B cell (primary cell): ENCODE measurements around the gene REL. TPM values are rescaled to one million over a fixed set of nuclear protein-coding genes. Genes with fewer than 3 reads are reported as not detected.

ENCODE experiments used
- ATAC-seq: fragments of 200-7000 bp; cut with Tn5 transposase; one replicate; pipeline ENCODE4 v1.10.0; 2021; ENCODE audit warnings: low read depth, mild to moderate bottlenecking, moderate number of reproducible peaks, moderate library complexity
- CTCF ChIA-PET: fragments of 350-600 bp; sonication (Branson Sonifier 250); formaldehyde crosslinking; loops from one replicate; lab custom pipeline; 2021; ENCODE audit warnings: antibody characterized with exemption, inconsistent platforms; lab: Charles Lee
- POLR2A ChIA-PET: fragments of 350-600 bp; sonication (Branson Sonifier 250); formaldehyde crosslinking; loops from one replicate; lab custom pipeline; 2021; ENCODE audit warnings: antibody characterized with exemption; lab: Charles Lee
- DNase-seq: peaks from one replicate; pipeline ENCODE4 v3.0.0; 2013
- H2AFZ ChIP-seq: 2 replicates; pipeline ENCODE4 v1.6.1; 2012; ENCODE audit warnings: mild to moderate bottlenecking, low read depth, low read length; ENCODE audit not compliant: insufficient read depth, poor library complexity, severe bottlenecking
- H3K27ac ChIP-seq, 2 donors: 1 replicate in 1 of 2; 2 replicates in 1 of 2; pipeline ENCODE4 v1.5.1; 2012 to 2013; ENCODE audit warnings: low read length in 2 of 2, mild to moderate bottlenecking in 2 of 2, moderate library complexity in 1 of 2
- H3K27me3 ChIP-seq, 4 experiments: fragments of 200-600 bp in 1 of 4; sonication (generic) in 1 of 4; replicated peaks in 1 of 4; 1 replicate in 2 of 4; 2 replicates in 2 of 4; pipeline versions ENCODE4 v1.6.1 to v1.7.0; 2013 to 2016; ENCODE audit warnings: low read length in 3 of 4, mild to moderate bottlenecking in 2 of 4, mixed read lengths in 1 of 4, moderate library complexity in 1 of 4; ENCODE audit not compliant: insufficient read depth in 4 of 4, control insufficient read depth in 3 of 4; ENCODE audit errors: control extremely low read depth in 1 of 4
- H3K36me3 ChIP-seq, 2 experiments: replicated peaks in 1 of 2; 1 replicate in 1 of 2; 2 replicates in 1 of 2; pipeline versions ENCODE4 v1.6.1 to v1.7.1; 2013; ENCODE audit warnings: low read length in 1 of 2; ENCODE audit not compliant: insufficient read depth in 2 of 2, control insufficient read depth in 1 of 2; ENCODE audit errors: control extremely low read depth in 1 of 2, extremely low read depth in 1 of 2
- H3K4me1 ChIP-seq, 2 donors: fragments of 200-600 bp in 1 of 2; sonication (generic) in 1 of 2; 1 replicate in 1 of 2; 2 replicates in 1 of 2; pipeline versions ENCODE4 v1.5.1 to v1.6.1; 2013 to 2017; ENCODE audit warnings: low read length in 2 of 2; ENCODE audit not compliant: control insufficient read depth in 2 of 2, insufficient read depth in 2 of 2
- H3K4me2 ChIP-seq: replicated peaks from 2 replicates; pipeline ENCODE3; 2012; ENCODE audit warnings: mild to moderate bottlenecking, low read depth, low read length; ENCODE audit not compliant: poor library complexity, severe bottlenecking
- H3K4me3 ChIP-seq, 5 experiments: fragments of 200-600 bp in 1 of 5; sonication (generic) in 1 of 5; 1 replicate in 3 of 5; 2 replicates in 2 of 5; pipeline versions ENCODE4 v1.5.1 to v1.7.0; 2011 to 2016; ENCODE audit warnings: low read length in 4 of 5, mild to moderate bottlenecking in 4 of 5, low read depth in 2 of 5, control low read depth in 1 of 5, moderate library complexity in 1 of 5; ENCODE audit not compliant: insufficient read depth in 1 of 5; ENCODE audit errors: control extremely low read depth in 1 of 5, extremely low read depth in 1 of 5
- H3K79me2 ChIP-seq: fragments of 200-600 bp; sonication (generic); one replicate; pipeline ENCODE4 v1.6.0; 2016; ENCODE audit warnings: low read length; ENCODE audit not compliant: control insufficient read depth, insufficient read depth
- H3K9ac ChIP-seq: fragments of 200-600 bp; sonication (generic); 2 replicates; pipeline ENCODE4 v1.6.1; 2017; ENCODE audit warnings: mild to moderate bottlenecking, low read length, moderate library complexity
- H3K9me3 ChIP-seq, 3 donors: one replicate each; pipeline versions ENCODE4 v1.6.1 to v1.7.1; 2013; ENCODE audit warnings: low read length in 2 of 3; ENCODE audit not compliant: control insufficient read depth in 2 of 3, insufficient read depth in 1 of 3; ENCODE audit errors: control extremely low read depth in 1 of 3
- H4K20me1 ChIP-seq: 2 replicates; pipeline ENCODE4 v1.6.0; 2012; ENCODE audit warnings: mild to moderate bottlenecking, low read length; ENCODE audit not compliant: insufficient read depth, control insufficient read depth, poor library complexity, severe bottlenecking
- H3K27ac Mint-ChIP-seq: one replicate; pipeline ENCODE4 v1.8.0; 2021; ENCODE audit warnings: mixed read lengths
- H3K27me3 Mint-ChIP-seq: one replicate; pipeline ENCODE4 v1.8.0; 2021; ENCODE audit warnings: mixed read lengths
- H3K4me1 Mint-ChIP-seq: one replicate; pipeline ENCODE4 v1.8.0; 2021; ENCODE audit warnings: mixed read lengths
- H3K4me3 Mint-ChIP-seq: one replicate; pipeline ENCODE4 v1.8.0; 2021; ENCODE audit warnings: mixed read lengths
- H3K9me3 Mint-ChIP-seq: one replicate; pipeline ENCODE4 v1.8.0; 2022; ENCODE audit warnings: mixed read lengths; ENCODE audit not compliant: insufficient read depth
- CTCF ChIP-seq: fragments of 200-600 bp; IDR thresholded peaks from one replicate; pipeline ENCODE4 v1.8.0; 2022; ENCODE audit warnings: antibody characterized with exemption, mild to moderate bottlenecking
- EZH2 ChIP-seq: IDR thresholded peaks from 2 replicates; pipeline ENCODE4 v1.6.1; 2012; ENCODE audit warnings: borderline replicate concordance, low read depth, mild to moderate bottlenecking, moderate library complexity, low read length; ENCODE audit not compliant: insufficient read depth, poor library complexity, severe bottlenecking
- WGBS: methylation state at CpG from one replicate; pipeline ENCODE4 v1.1.5; 2013; ENCODE audit warnings: missing lambda C conversion rate; ENCODE audit not compliant: insufficient coverage; 5-methylcytosine and 5-hydroxymethylcytosine counted together
- intact Hi-C: fragments of 100-400 bp; cut with micrococcal nuclease; formaldehyde crosslinking; loops from one replicate; pipeline ENCODE4 v1.10.0; 2022
- polyA plus RNA-seq: library from polyadenylated mRNA; depleted of rRNA; stranded (reverse); fragments of >200 nt; gene quantifications from 2 replicates; pipeline ENCODE4 v1.2.3, GENCODE V29; 2012
- total RNA-seq, 2 donors: library from RNA; stranded (reverse); fragments of 120-200 nt in 1 of 2; gene quantifications; 1 replicate in 1 of 2; 2 replicates in 1 of 2; pipeline versions ENCODE4 v1.2.3 to v1.2.4, GENCODE V29; 2013 to 2022

Gene REL
- total and polyA plus RNA-seq, 2 donors (not counting 1 experiment from before 2014, with no cell fraction given) = 27.9 to 283 TPM

- Histone ChIP-seq H3K4me2 (no peak overlapping the region), H3K27ac (no peak overlapping the region), H3K36me3 (peaks cover 0 to 10% of the 10 kb centered on the region in 2 experiments), H2AFZ (no peak overlapping the region), H3K79me2 (no peaks in the 10 kb centered on the region), H3K4me1 (no peaks in the 10 kb centered on the region), H4K20me1 (no peaks in the 10 kb centered on the region), H3K9ac (no peak overlapping the region), H3K27me3 (no peaks in the 10 kb centered on the region), H3K4me3 (no peak overlapping the region), H3K9me3 (peaks cover 0 to 5% (median 0%) of the 10 kb centered on the region in 3 donors)
- DNase-seq = no peak
- WGBS = 100% methylated on average over 1 of the region's 4 CpGs
- no peak for TF ChIP-seq EZH2
- no peak for TF ChIP-seq CTCF
- POLR2A ChIA-PET = no interaction called here
- intact Hi-C loops = no loop called here
- H3K9me3 Mint-ChIP-seq = no peaks in the 10 kb centered on the region
- CTCF ChIA-PET = interaction anchor here (0.7 kb wide), 1 partner anchor 304 kb away, joined by 4 read pairs; no protein-coding TSS in a partner anchor
- ATAC-seq = no peak
- H3K4me1 Mint-ChIP-seq = peaks cover 6% of the 10 kb centered on the region
- H3K27me3 Mint-ChIP-seq = no peaks in the 10 kb centered on the region
- H3K4me3 Mint-ChIP-seq = no peak overlapping the region
- no peak overlapping the region for H3K27ac Mint-ChIP-seq
These were observed 65.7 kb downstream of the REL start for GRCh38 chr2:60947056-60947455.

- Histone ChIP-seq H3K4me1 (no peaks in the 10 kb centered on the region), H3K4me2 (no peak overlapping the region), H3K9ac (no peak overlapping the region), H3K9me3 (peaks cover 0 to 5% (median 1%) of the 10 kb centered on the region in 3 donors), H3K27ac (no peak overlapping the region), H2AFZ (no peak overlapping the region), H3K79me2 (no peaks in the 10 kb centered on the region), H3K27me3 (no peaks in the 10 kb centered on the region), H3K4me3 (no peak overlapping the region), H4K20me1 (no peaks in the 10 kb centered on the region), H3K36me3 (peaks cover 0 to 10% of the 10 kb centered on the region in 2 experiments)
- POLR2A ChIA-PET = no interaction called here
- CTCF ChIA-PET = no interaction called here
- TF ChIP-seq CTCF = no peak
- TF ChIP-seq EZH2 = no peak
- no peaks in the 10 kb centered on the region for H3K9me3 Mint-ChIP-seq
- intact Hi-C loops = no loop called here
- H3K27me3 Mint-ChIP-seq = no peaks in the 10 kb centered on the region
- WGBS = 100% methylated on average over 1 of the region's 8 CpGs
- no peak overlapping the region for H3K4me3 Mint-ChIP-seq
- no peak for DNase-seq
- no peak for ATAC-seq
- peaks cover 6% of the 10 kb centered on the region for H3K4me1 Mint-ChIP-seq
- H3K27ac Mint-ChIP-seq = no peak overlapping the region
These were observed 66.8 kb downstream of the REL start for GRCh38 chr2:60948161-60948560.
